Muscle of arm (tissue), 12 donors: ENCODE measurements around the gene FAM53B. TPM values are rescaled to one million over a fixed set of nuclear protein-coding genes. Genes with fewer than 3 reads are reported as not detected.

Experiments used
- polyA plus RNA-seq, 12 donors: library from polyadenylated mRNA; unstranded; fragments of 120-200 nt; gene quantifications; one replicate each; pipeline ENCODE4 v1.2.1, GENCODE V29; 2013; ENCODE audit not compliant: insufficient read length in 12 of 12

Gene FAM53B
- polyA plus RNA-seq, 12 donors, result 18.3 to 30.3 (median 21.7) TPM; not detected in 1

Other genes starting within 250 kb of the FAM53B start
- 10 to 100 TPM in 11 of 12 donors, not detected in 1; 17.8 to 53.5 (median 22.7) TPM for gene EEF1AKMT2, start 47.5 kb upstream of the FAM53B start, polyA plus RNA-seq
- gene ABRAXAS2, start 57.4 kb upstream of the FAM53B start, polyA plus RNA-seq, result 10 to 100 TPM in 11 of 12 donors, not detected in 1; 16.2 to 22.3 (median 18.9) TPM
- gene ZRANB1, start 197.7 kb upstream of the FAM53B start, polyA plus RNA-seq, result 10 to 100 TPM in 11 of 12 donors, not detected in 1; 13.2 to 25.9 (median 20.5) TPM